Thymus (tissue), 11 donors: Measurements from ENCODE around the gene MRC2. TPM values are rescaled to one million over a fixed set of nuclear protein-coding genes. Genes with fewer than 3 reads are reported as not detected.

Experiments
- DNase-seq, 9 donors: peaks; one replicate each; pipeline ENCODE4 v3.0.0-alpha.2; 2013; ENCODE audit warnings: low spot score in 9 of 9, low read depth in 6 of 9, missing footprints in 1 of 9
- H3K27ac ChIP-seq, 2 donors: one replicate each; pipeline ENCODE4 v1.5.1; 2013; ENCODE audit warnings: control low read depth in 1 of 2, low read depth in 1 of 2, low read length in 1 of 2, mild to moderate bottlenecking in 1 of 2, moderate library complexity in 1 of 2
- H3K27me3 ChIP-seq, 2 donors: one replicate each; pipeline ENCODE4 v1.5.1; 2013; ENCODE audit warnings: low read length in 1 of 2; ENCODE audit not compliant: control insufficient read depth in 2 of 2, insufficient read depth in 1 of 2
- H3K36me3 ChIP-seq, 2 donors: one replicate each; pipeline ENCODE4 v1.5.1; 2013; ENCODE audit warnings: low read length in 1 of 2, mild to moderate bottlenecking in 1 of 2, moderate library complexity in 1 of 2; ENCODE audit not compliant: control insufficient read depth in 2 of 2, insufficient read depth in 2 of 2
- H3K4me1 ChIP-seq, 2 donors: one replicate each; pipeline ENCODE4 v1.5.1; 2013; ENCODE audit warnings: low read length in 2 of 2; ENCODE audit not compliant: control insufficient read depth in 2 of 2, insufficient read depth in 2 of 2
- H3K4me3 ChIP-seq, 2 donors: one replicate each; pipeline ENCODE4 v1.5.1; 2013; ENCODE audit warnings: low read length in 2 of 2, control low read depth in 1 of 2, mild to moderate bottlenecking in 1 of 2
- H3K9me3 ChIP-seq, 2 donors: one replicate each; pipeline ENCODE4 v1.5.1; 2013; ENCODE audit warnings: low read length in 1 of 2, mild to moderate bottlenecking in 1 of 2; ENCODE audit not compliant: control insufficient read depth in 2 of 2, insufficient read depth in 1 of 2
- WGBS: extraction: QIAGEN DNeasy Blood & Tissue Kit; methylation state at CpG from one replicate; pipeline ENCODE4 v1.1.7; 2013; 5-methylcytosine and 5-hydroxymethylcytosine counted together
- polyA plus RNA-seq: library from polyadenylated mRNA; stranded (reverse); fragments of 200-250 nt; gene quantifications from one replicate; pipeline ENCODE4 v1.2.3, GENCODE V29; 2013
- total RNA-seq: library from RNA; stranded (reverse); fragments of 120-200 nt; gene quantifications from one replicate; pipeline ENCODE4 v1.2.4, GENCODE V29; 2013
- donor health status: healthy.

The MRC2 gene
- total and polyA plus RNA-seq, 2 donors = 9.0 to 14.5 TPM

- no peak for DNase-seq
- peaks cover 0 to 8% of the 10 kb centered on the region in 2 donors for H3K36me3 ChIP-seq
- WGBS = 98% methylated on average over 18 of the region's 18 CpGs
- H3K27me3 ChIP-seq = no peaks in the 10 kb centered on the region
- H3K4me1 ChIP-seq = no peaks in the 10 kb centered on the region
- no peak overlapping the region for H3K4me3 ChIP-seq
- peaks cover 0 to 3% of the 10 kb centered on the region in 2 donors for H3K9me3 ChIP-seq
- no peak overlapping the region for H3K27ac ChIP-seq
Observed at GRCh38 chr17:62676952-62677596, 49.6 kb downstream of the MRC2 start.

- Histone ChIP-seq H3K27ac (no peak overlapping the region), H3K36me3 (peaks cover 0 to 11% of the 10 kb centered on the region in 2 donors), H3K4me3 (no peak overlapping the region), H3K9me3 (peaks cover 0 to 3% of the 10 kb centered on the region in 2 donors), H3K4me1 (no peaks in the 10 kb centered on the region), H3K27me3 (no peaks in the 10 kb centered on the region)
- DNase-seq = no peak
- WGBS = 98% methylated on average over 10 of the region's 10 CpGs
Observed at GRCh38 chr17:62678214-62678919, 50.9 kb downstream of the MRC2 start.

- H3K4me1 ChIP-seq = no peaks in the 10 kb centered on the region
- no peaks in the 10 kb centered on the region for H3K27me3 ChIP-seq
- H3K4me3 ChIP-seq = no peak overlapping the region
- no peak for DNase-seq
- peaks cover 0 to 3% of the 10 kb centered on the region in 2 donors for H3K9me3 ChIP-seq
- H3K27ac ChIP-seq = no peak overlapping the region
- H3K36me3 ChIP-seq = peaks cover 0 to 11% of the 10 kb centered on the region in 2 donors
- 95% methylated on average over 37 of the region's 37 CpGs for WGBS
Observed at GRCh38 chr17:62679866-62680377, 52.5 kb downstream of the MRC2 start.

- Histone ChIP-seq H3K4me1 (no peaks in the 10 kb centered on the region), H3K36me3 (peaks cover 0 to 11% of the 10 kb centered on the region in 2 donors)
Observed at GRCh38 chr17:62680541-62681052, 53.1 kb downstream of the MRC2 start.

GRCh38 chr17:62681061-62681938 is 53.8 kb downstream of the MRC2 start:
- H3K27me3 ChIP-seq = no peaks in the 10 kb centered on the region
- no peak overlapping the region for H3K4me3 ChIP-seq
- no peaks in the 10 kb centered on the region for H3K4me1 ChIP-seq
- WGBS = 98% methylated on average over 17 of the region's 17 CpGs
- H3K36me3 ChIP-seq = peaks cover 2 to 11% of the 10 kb centered on the region in 2 donors
- DNase-seq = no peak
- no peak overlapping the region for H3K27ac ChIP-seq
- peaks cover 0 to 3% of the 10 kb centered on the region in 2 donors for H3K9me3 ChIP-seq

More at GRCh38 chr17:62680541-62681052, 53.1 kb downstream of the MRC2 start:
- Histone ChIP-seq H3K27me3 (no peaks in the 10 kb centered on the region), H3K4me3 (no peak overlapping the region), H3K27ac (no peak overlapping the region), H3K9me3 (peaks cover 0 to 3% of the 10 kb centered on the region in 2 donors)
- no peak for DNase-seq
- WGBS = 97% methylated on average over 36 of the region's 36 CpGs

- Histone ChIP-seq H3K27me3 (no peaks in the 10 kb centered on the region), H3K9me3 (peaks cover 0 to 3% of the 10 kb centered on the region in 2 donors), H3K36me3 (peaks cover 2 to 11% of the 10 kb centered on the region in 2 donors), H3K4me3 (no peak overlapping the region), H3K4me1 (no peaks in the 10 kb centered on the region), H3K27ac (no peak overlapping the region)
- WGBS = 97% methylated on average over 8 of the region's 8 CpGs
- DNase-seq = no peak
Observed at GRCh38 chr17:62681939-62682381, 54.5 kb downstream of the MRC2 start.

GRCh38 chr17:62684179-62684578 is 56.7 kb downstream of the MRC2 start:
- no peak for DNase-seq
- H3K9me3 ChIP-seq = peaks cover 0 to 3% of the 10 kb centered on the region in 2 donors
- WGBS = over 99% methylated on average over 4 of the region's 4 CpGs
- no peaks in the 10 kb centered on the region for H3K4me1 ChIP-seq
- no peak overlapping the region for H3K4me3 ChIP-seq
- H3K27me3 ChIP-seq = no peaks in the 10 kb centered on the region
- no peak overlapping the region for H3K27ac ChIP-seq
- peaks cover 2 to 16% of the 10 kb centered on the region in 2 donors for H3K36me3 ChIP-seq

- no peak overlapping the region for H3K4me3 ChIP-seq
- no peak overlapping the region for H3K27ac ChIP-seq
- 96% methylated on average over 4 of the region's 4 CpGs for WGBS
- no peaks in the 10 kb centered on the region for H3K27me3 ChIP-seq
- no peak for DNase-seq
- H3K36me3 ChIP-seq = peaks cover 2 to 15% of the 10 kb centered on the region in 2 donors
- H3K4me1 ChIP-seq = no peaks in the 10 kb centered on the region
- H3K9me3 ChIP-seq = no peaks in the 10 kb centered on the region
Observed at GRCh38 chr17:62687997-62688396, 60.5 kb downstream of the MRC2 start.
